Psoas muscle (tissue), 8 donors: ENCODE results near the gene ANG. TPM values are rescaled to one million over a fixed set of nuclear protein-coding genes. Genes with fewer than 3 reads are reported as not detected.

Experiments
- ATAC-seq, 4 donors: fragments of 200-7000 bp; cut with Tn5 transposase; one replicate each; pipeline ENCODE4 v1.9.1; 2020; ENCODE audit warnings: moderate library complexity in 3 of 4, mild to moderate bottlenecking in 2 of 4
- DNase-seq, 2 donors: peaks; one replicate each; pipeline ENCODE4 v3.0.0-alpha.2; 2020
- H3K27ac ChIP-seq: fragments of 200-600 bp; one replicate; pipeline ENCODE4 v1.8.0; 2022
- H3K27me3 ChIP-seq, 3 donors: fragments of 200-600 bp in 1 of 3; one replicate each; pipeline versions ENCODE4 v1.6.1 to v1.8.0; 2013 to 2022; ENCODE audit warnings: low read length in 2 of 3, mild to moderate bottlenecking in 2 of 3, moderate library complexity in 1 of 3; ENCODE audit not compliant: insufficient read depth in 3 of 3
- H3K36me3 ChIP-seq, 2 donors: fragments of 200-600 bp in 1 of 2; one replicate each; pipeline versions ENCODE4 v1.6.1 to v1.8.0; 2013 to 2022; ENCODE audit warnings: low read depth in 1 of 2, mild to moderate bottlenecking in 1 of 2, moderate library complexity in 1 of 2; ENCODE audit not compliant: insufficient read depth in 1 of 2
- H3K4me1 ChIP-seq: fragments of 200-600 bp; one replicate; pipeline ENCODE4 v1.8.0; 2022
- H3K4me3 ChIP-seq: fragments of 200-600 bp; one replicate; pipeline ENCODE4 v1.8.0; 2022; ENCODE audit warnings: mild to moderate bottlenecking
- H3K9me3 ChIP-seq: fragments of 200-600 bp; one replicate; pipeline ENCODE4 v1.8.0; 2022
- WGBS, 3 donors: extraction: QIAGEN DNeasy Blood & Tissue Kit; methylation state at CpG; one replicate each; pipeline versions ENCODE4 v1.1.6 to v1.1.7; 2013; 5-methylcytosine and 5-hydroxymethylcytosine counted together
- intact Hi-C, 2 donors: fragments of 100-400 bp; cut with DNase I; formaldehyde crosslinking; loops; one replicate each; pipeline versions ENCODE4 v1.11.0 to v1.14.2; 2022
- polyA plus RNA-seq, 3 donors: library from polyadenylated mRNA; stranded (reverse); fragments of 200-250 nt; gene quantifications; one replicate each; pipeline ENCODE4 v1.2.3, GENCODE V29; 2013
- total RNA-seq, 4 donors: library from RNA; stranded (reverse); fragmentation: NEBNext Ultra II Directional in 2 of 4; extraction: Animal tissue kit (Norgen Biotek cat#: 25700) in 2 of 4; gene quantifications; one replicate each; pipeline versions ENCODE4 v1.2.1 to v1.2.4, GENCODE V29; 2021 to 2023
- TF ChIP-seq, protein P1 (sequence below): fragments of 200-600 bp; IDR thresholded peaks from one replicate; pipeline ENCODE4 v1.8.0; 2022; ENCODE audit warnings: antibody characterized with exemption
- donor health status: healthy with polysubstance abuse.
- donor health status: DM: no; HTN: no; CAD: no; lungs with moderate emphysema.
- donor health status: Bipolar disorder and iron deficiency.
- donor health status: healthy.
- donor health status: DM: yes; HTN: yes; CAD: no.
- donor health status: DM: no; HTN: no; CAD: no.
- donor health status: DM: no; HTN: no; CAD: no.
- donor health status: DM: yes; HTN: yes; CAD: no.

Gene ANG
- total and polyA plus RNA-seq, 7 donors = 1.3 to 6.5 (median 3.5) TPM

GRCh38 chr14:20645481-20645880, 43.1 kb upstream of the ANG start:
- Histone ChIP-seq H3K36me3 (no peaks in the 10 kb centered on the region), H3K9me3 (no peaks in the 10 kb centered on the region), H3K4me3 (no peak overlapping the region), H3K27me3 (peaks cover 2 to 38% (median 5%) of the 10 kb centered on the region in 3 donors), H3K27ac (no peak overlapping the region), H3K4me1 (no peaks in the 10 kb centered on the region)
- intact Hi-C loops = no loop called here
- TF ChIP-seq, protein P1, sequence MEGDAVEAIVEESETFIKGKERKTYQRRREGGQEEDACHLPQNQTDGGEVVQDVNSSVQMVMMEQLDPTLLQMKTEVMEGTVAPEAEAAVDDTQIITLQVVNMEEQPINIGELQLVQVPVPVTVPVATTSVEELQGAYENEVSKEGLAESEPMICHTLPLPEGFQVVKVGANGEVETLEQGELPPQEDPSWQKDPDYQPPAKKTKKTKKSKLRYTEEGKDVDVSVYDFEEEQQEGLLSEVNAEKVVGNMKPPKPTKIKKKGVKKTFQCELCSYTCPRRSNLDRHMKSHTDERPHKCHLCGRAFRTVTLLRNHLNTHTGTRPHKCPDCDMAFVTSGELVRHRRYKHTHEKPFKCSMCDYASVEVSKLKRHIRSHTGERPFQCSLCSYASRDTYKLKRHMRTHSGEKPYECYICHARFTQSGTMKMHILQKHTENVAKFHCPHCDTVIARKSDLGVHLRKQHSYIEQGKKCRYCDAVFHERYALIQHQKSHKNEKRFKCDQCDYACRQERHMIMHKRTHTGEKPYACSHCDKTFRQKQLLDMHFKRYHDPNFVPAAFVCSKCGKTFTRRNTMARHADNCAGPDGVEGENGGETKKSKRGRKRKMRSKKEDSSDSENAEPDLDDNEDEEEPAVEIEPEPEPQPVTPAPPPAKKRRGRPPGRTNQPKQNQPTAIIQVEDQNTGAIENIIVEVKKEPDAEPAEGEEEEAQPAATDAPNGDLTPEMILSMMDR = no peak
- ATAC-seq (no peak), DNase-seq (no peak)
- WGBS, 3 donors = 86 to 93% (median 93%) methylated on average over 1 of the region's 1 CpG

GRCh38 chr14:20652996-20653975, 35.3 kb upstream of the ANG start:
- peak in 1 of 4 donors; percentile 42 for ATAC-seq
- DNase-seq = no peak
- Histone ChIP-seq H3K4me3 (no peak overlapping the region), H3K4me1 (no peaks in the 10 kb centered on the region), H3K27me3 (peaks cover 0 to 89% (median 21%) of the 10 kb centered on the region in 3 donors), H3K27ac (no peak overlapping the region), H3K9me3 (no peaks in the 10 kb centered on the region), H3K36me3 (no peaks in the 10 kb centered on the region)
- TF ChIP-seq, protein P1 = no peak
- intact Hi-C loops = no loop called here
- WGBS, 3 donors = 1 to 3% (median 2%) methylated on average over 35 to 39 of the region's 39 CpGs

DNA sequence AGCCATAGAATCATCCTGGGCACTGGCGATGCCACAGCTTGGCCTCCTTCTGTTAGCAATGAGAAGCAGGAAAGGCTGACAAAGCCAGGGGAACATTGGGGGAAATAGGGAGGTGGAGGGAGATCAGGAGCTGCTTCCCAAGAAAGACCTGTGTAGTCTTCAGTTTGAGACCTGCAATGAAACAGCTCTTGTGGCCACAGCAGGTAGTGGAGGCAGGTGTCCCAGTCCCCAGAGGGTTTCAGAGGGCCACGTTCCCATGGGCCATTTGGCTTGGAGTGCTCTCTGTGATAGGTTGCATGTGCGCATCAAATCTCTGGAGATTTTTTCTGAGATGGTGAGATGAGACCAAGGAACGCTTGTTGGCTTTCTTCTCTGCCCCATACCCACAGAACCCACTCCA, 32.7 kb upstream of the ANG start:
- H3K36me3 ChIP-seq = no peaks in the 10 kb centered on the region
- DNase-seq (no peak), ATAC-seq (no peak)
- TF ChIP-seq, protein P1 = no peak
- no peak overlapping the region for H3K4me3 ChIP-seq
- 65 to 79% (median 74%) methylated on average over 4 of the region's 4 CpGs for WGBS, 3 donors
- H3K27ac ChIP-seq = no peak overlapping the region
- no peaks in the 10 kb centered on the region for H3K4me1 ChIP-seq
- intact Hi-C loops = no loop called here
- H3K9me3 ChIP-seq = no peaks in the 10 kb centered on the region
- H3K27me3 ChIP-seq = peaks cover 0 to 94% (median 23%) of the 10 kb centered on the region in 3 donors

DNA sequence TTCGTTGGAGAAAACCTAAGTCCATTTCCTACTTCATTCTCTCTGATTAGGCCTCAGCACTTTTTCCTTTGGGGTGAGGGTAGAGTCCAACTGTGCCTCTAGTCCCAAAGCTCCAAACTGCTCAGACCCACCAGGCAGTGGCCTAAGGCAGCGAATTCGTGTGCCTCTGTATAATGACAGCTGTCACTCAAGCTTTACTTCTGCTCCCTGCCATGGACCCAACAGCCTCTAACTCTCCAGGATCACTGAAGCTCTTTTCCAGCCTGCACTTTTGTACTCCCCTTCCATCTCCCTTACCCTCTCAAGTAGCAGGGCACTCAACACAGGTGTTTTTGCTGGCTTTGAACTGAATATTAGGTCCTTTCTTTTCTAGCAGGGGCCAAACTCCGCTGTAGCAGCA, 32.3 kb upstream of the ANG start:
- ATAC-seq (no peak), DNase-seq (no peak)
- Histone ChIP-seq H3K9me3 (no peaks in the 10 kb centered on the region), H3K36me3 (no peaks in the 10 kb centered on the region), H3K27ac (no peak overlapping the region), H3K4me3 (no peak overlapping the region), H3K4me1 (no peaks in the 10 kb centered on the region), H3K27me3 (peaks cover 0 to 93% (median 26%) of the 10 kb centered on the region in 3 donors)
- intact Hi-C loops = no loop called here
- 62 to 63% (median 63%) methylated on average over 4 of the region's 4 CpGs for WGBS, 3 donors
- TF ChIP-seq, protein P1 = no peak
